ENCODE measurements around the gene CARD16.

- TF ChIP-seq ZNF645 (tag by site-specific recombination; IDR thresholded peaks at IDR 0.05) (no peak), CTCF (tag by site-specific recombination; IDR thresholded peaks at IDR 0.05) (no peak), ELK4 (IDR thresholded peaks at IDR 0.05; ENCODE audit: borderline replicate concordance, low read depth, low read length) (no peak), ZNF549 (tag by site-specific recombination; IDR thresholded peaks at IDR 0.05) (no peak), ZNF768 (tag by site-specific recombination; IDR thresholded peaks at IDR 0.05) (no peak), TCF7L2 (IDR thresholded peaks at IDR 0.05; ENCODE audit: borderline replicate concordance, low read depth, low read length) (no peak), ZSCAN4 (tag by site-specific recombination; IDR thresholded peaks at IDR 0.05) (no peak), ZNF704 (tag by site-specific recombination; IDR thresholded peaks at IDR 0.05) (no peak), ZNF624 (tag by site-specific recombination; IDR thresholded peaks at IDR 0.05) (no peak), REST (tag by site-specific recombination; IDR thresholded peaks at IDR 0.05) (no peak), ZNF248 (tag by site-specific recombination; IDR thresholded peaks at IDR 0.05) (no peak), ZNF362 (tag by site-specific recombination; IDR thresholded peaks at IDR 0.05) (no peak)
These were observed 9.8 kb upstream of the CARD16 start for GRCh38 chr11:105054723-105055493.
